Measurements from ENCODE around the gene NELL2.

- TF ChIP-seq POLR2A (IDR thresholded peaks at IDR 0.05; ENCODE audit: low read depth) (no peak), CTCF (IDR thresholded peaks at IDR 0.05) (no peak), POLR2AphosphoS5 (IDR thresholded peaks at IDR 0.05) (no peak)
Observed at GRCh38 chr12:44852483-44852882, 23.6 kb downstream of the NELL2 start.

All from esophagus muscularis mucosa (tissue), 3 donors.